ENCODE measurements around the gene HPCA. TPM values are rescaled to one million over a fixed set of nuclear protein-coding genes. Genes with fewer than 3 reads are reported as not detected.

The HPCA gene
- total and polyA plus RNA-seq, 2 of the 8 experiments (the other 6 are each of a cell fraction or from before 2014, with no cell fraction given), result 0.70 to 1.4 TPM

DNA sequence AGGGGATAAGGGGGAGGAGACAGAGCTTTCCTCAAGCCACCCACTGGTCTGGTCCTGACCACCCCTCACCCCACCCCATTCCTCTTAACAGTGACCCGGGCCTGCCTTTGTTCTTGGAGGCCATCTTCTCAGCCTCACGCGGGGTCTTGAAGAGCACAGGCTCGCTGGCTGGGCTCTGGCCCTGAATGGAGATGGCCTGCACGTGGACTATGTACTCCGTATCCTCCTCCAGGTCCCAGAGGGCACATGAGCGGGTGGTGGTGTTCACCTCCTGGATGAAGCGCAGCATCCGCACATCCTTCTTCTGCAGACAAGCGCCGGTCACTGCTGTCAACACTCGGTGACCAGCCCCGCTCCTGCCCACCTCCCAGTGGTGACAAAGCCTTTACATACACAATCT, 18.2 kb upstream of the HPCA start (continued):
- TF ChIP-seq USF2 (IDR thresholded peaks at IDR 0.05; ENCODE audit: low read length) (no peak), GABPA (IDR thresholded peaks at IDR 0.05; ENCODE audit: borderline replicate concordance, insufficient read depth, low read length) (no peak), ATF3 (IDR thresholded peaks at IDR 0.05; ENCODE audit: insufficient read depth, low read depth, low read length) (no peak), CHD1 (IDR thresholded peaks at IDR 0.05; ENCODE audit: low read depth, low read length) (no peak), SUZ12 (IDR thresholded peaks at IDR 0.05; ENCODE audit: low read length) (no peak), POLR2AphosphoS5 (IDR thresholded peaks at IDR 0.05; ENCODE audit: low read depth, low read length) (no peak)
